HG03108 (cell line): ENCODE results near the gene CHM.
"Not testable (repeated sequence)": the region's sequence is repeated elsewhere in the genome, so short reads cannot be mapped to it uniquely, and the experiment has no call there.

Experiments used
- ATAC-seq: cut with Tn5 transposase; IDR thresholded peaks from one replicate; pipeline ENCODE4 v1.9.1; 2021; ENCODE audit warnings: moderate library complexity; ENCODE audit not compliant: unreplicated experiment

Gene CHM

GRCh38 chrX:85998954-85999353 is 48.4 kb downstream of the CHM start:
- ATAC-seq, result no peak

- no peak for ATAC-seq
These were observed 50.8 kb downstream of the CHM start for GRCh38 chrX:85996555-85996954.

DNA sequence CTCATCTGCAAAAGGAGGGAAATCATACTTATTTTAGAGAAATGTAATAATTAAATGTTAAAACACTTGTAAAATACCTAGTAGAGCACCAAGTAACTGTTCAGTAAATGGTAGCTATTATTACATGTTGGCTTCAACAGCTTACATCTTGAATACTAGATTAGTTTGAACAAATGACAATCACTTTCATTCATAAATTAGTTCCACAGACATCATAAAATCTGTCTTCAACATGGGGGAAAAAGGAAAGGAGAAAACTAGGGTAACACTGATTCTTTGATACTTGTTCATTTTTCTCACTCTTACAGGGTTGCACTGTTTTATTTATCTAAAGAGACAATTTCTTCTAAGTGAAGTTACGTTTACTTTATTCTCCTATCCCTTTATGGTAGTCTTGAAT is 51.7 kb downstream of the CHM start:
- no peak for ATAC-seq

GRCh38 chrX:85994797-85995196 is 52.6 kb downstream of the CHM start:
- no peak for ATAC-seq

DNA sequence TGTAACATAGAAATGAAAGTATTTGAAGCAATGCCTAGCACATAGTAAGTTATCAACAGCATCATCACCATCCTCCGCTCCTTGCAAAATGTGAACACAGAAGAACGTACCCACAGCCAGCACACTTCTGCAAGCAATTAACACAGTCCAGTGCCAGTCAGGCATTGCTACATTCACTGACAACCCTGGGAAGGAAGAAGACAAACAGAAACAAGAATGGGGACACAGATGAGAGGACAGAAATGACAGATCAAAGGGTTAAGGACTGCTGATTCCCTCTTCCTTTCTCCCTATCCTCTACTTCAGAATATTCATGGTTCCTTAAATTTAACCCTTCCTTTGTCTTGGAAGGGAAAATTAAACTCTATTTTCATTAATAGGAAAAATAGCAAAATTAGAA is 53.1 kb downstream of the CHM start:
- no peak for ATAC-seq

- ATAC-seq, result no peak
These were observed 53.7 kb downstream of the CHM start for GRCh38 chrX:85993539-85994197.

DNA sequence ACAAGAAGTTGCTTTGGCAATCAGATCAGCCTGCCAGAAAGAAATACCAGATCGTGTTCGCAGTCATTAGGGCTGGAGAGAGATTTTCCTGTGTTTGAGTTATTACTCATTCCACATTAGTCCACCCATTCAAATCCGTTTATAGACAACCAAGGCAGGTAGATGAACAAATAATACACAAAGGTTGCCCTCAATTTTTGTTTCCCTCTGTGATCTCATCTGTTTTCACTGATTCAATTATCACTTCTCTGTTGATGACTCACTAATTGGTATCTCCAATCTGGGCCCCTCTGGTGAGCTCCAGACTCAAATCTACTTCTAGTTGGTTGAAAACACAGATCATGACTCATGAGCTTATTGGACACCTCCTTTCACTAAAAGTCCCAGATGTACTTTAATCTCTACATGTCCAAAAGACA is 54.5 kb downstream of the CHM start:
- ATAC-seq, result no peak

GRCh38 chrX:85988353-85988752 is 59.0 kb downstream of the CHM start:
- no peak for ATAC-seq

DNA sequence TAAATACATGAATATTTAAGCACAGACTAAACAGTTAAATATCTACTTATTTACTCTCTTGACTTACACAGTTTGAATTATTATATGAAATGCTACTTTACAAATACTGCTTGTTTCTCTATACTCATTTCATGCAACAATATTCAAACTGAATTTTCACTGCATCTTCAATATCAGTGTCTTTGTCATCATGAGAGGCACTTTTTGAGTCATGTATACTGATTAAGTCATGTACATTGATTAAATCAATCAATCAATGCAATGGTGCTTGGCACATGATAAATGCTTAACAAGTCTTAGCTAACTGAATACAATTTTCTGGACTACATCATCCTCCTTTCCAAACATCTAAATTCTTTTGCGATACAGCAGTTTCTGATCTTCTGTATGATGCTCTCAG is 67.1 kb downstream of the CHM start:
- ATAC-seq, result no peak

- peak; percentile 87 for ATAC-seq
These were observed 70.1 kb downstream of the CHM start for GRCh38 chrX:85977218-85977617.

- not testable (repeated sequence) for ATAC-seq
These were observed 75.0 kb downstream of the CHM start for GRCh38 chrX:85972351-85972750.

DNA sequence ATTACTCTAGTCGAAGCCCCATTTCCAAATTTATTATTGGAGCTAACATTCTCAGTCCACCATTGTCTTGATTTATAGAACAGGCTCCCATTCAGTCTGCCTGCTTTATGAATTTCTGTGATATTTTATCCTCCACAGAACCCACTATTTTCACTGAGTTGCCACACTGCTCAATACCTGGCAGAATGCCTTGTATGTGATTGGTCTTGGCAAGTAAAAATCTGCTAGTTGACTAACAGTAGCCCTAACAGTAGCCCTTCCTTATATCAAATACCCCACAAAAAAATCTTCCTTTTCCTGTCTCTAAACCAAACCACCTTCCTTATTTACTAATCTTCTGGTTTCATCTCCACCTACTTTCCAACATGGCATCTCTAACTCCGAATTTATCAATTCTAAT is 82.6 kb downstream of the CHM start:
- no peak for ATAC-seq

DNA sequence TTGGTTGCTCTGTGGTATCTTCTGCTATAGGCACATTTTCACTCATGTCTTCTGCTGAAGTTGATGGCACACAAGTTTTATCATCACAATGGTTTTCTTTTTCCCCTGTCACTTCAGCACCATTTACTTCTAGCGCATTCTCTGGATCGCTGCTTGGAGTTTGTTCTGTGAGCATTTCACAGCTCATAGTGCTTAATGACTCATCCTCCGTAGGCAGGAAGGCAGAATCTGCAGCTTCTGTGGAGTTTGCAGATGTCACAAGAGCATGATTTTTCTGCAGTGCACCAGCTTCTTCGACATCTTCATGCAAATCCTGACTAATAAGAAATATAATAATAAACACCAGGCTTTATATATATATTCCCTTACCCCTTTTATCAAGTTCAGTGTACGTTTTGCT is 83.6 kb downstream of the CHM start:
- ATAC-seq, result no peak

GRCh38 chrX:85955510-85955909 is 91.8 kb downstream of the CHM start:
- no peak for ATAC-seq

GRCh38 chrX:85944751-85945150 is 102.6 kb downstream of the CHM start:
- not testable (repeated sequence) for ATAC-seq

- no peak for ATAC-seq
These were observed 106.1 kb downstream of the CHM start for GRCh38 chrX:85941275-85941674.

GRCh38 chrX:85939942-85940341 is 107.4 kb downstream of the CHM start:
- ATAC-seq, result not testable (repeated sequence)

DNA sequence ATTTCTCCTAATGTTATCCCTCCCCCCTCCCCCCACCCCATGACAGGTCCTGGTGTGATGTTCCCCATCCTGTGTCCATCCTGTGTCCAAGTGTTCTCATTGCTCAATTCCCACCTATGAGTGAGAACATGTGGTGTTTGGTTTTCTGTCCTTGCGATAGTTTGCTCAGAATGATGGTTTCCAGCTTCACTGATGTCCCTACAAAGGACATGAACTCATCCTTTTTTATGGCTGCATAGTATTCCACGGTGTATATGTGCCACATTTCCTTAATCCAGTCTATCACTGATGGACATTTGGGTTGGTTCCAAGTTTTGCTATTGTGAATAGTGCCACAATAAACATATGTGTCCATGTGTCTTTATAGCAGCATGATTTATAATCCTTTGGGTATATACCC is 113.0 kb downstream of the CHM start:
- not testable (repeated sequence) for ATAC-seq

DNA sequence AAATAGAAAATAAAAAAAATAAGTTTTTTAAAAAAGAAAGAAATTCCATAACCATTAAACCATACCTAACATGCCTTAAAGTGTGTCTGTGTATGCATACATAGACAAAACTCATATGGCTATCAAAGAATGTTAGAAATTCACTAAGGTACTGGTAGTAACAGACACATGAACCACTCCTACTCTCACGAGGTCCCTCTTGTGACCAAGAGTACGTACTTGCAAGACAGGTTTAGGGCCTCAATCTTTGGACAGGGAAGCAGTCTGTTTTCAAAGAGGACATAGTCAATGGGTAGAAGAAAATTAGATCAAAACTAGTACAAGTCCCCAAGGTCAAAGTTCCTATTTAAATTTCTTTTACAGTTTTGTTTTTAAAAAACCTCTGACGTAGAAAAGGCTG is 117.3 kb downstream of the CHM start:
- no peak for ATAC-seq

DNA sequence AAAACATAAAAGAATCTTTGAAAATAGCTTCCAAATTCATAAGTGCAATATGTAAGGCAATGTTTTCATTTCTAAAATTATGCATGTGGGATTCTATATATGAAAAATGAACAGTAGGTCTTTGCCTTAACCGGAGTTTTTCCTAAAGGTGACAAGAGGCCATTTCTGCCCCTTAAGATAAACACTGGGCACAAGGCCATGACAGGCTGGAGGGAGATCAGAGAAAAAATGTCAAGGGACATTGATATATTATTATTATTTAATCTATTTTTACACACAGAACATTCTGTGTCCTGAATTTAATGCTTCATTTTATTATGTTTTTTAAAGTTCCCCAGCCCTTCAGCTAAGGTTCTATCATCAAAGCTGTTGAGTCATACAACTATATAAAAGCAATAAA is 118.8 kb downstream of the CHM start:
- no peak for ATAC-seq

DNA sequence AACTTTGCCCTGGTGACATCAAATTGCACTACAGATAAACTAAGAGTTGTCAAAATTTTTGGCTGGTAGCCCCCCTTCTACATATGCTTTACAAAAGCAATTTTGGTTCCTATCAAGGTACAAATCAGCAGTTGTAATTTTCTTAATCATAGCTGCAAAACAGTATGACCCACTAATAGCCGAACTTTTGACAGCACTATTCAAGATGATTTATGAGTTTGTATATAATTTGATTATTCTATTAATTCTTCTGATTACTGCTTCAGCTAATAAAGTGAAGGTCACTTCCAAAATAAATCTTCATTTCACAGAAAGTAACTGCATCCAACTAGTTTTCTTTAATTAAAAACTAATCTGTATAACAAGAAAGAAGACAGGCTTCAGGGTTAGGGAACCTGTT is 119.6 kb downstream of the CHM start:
- no peak for ATAC-seq

DNA sequence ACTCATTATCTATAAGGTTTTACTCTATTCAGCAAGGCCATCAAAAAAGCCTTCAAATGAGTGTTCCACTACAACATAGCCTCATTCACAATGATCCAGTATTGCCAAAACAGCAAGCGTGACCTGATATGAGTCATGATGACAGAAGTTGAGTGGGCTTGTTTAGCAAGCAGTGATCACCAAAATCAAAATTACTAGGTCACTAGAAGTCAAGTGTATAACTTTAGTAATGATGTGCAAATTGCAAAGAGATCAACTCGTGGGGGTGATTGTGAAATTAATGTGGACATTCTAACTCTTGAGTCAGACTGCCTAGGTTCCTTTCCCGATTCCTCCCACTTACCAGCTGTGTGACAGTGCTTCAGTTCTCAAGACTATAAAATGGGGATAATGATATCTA is 124.5 kb downstream of the CHM start:
- ATAC-seq, result no peak

DNA sequence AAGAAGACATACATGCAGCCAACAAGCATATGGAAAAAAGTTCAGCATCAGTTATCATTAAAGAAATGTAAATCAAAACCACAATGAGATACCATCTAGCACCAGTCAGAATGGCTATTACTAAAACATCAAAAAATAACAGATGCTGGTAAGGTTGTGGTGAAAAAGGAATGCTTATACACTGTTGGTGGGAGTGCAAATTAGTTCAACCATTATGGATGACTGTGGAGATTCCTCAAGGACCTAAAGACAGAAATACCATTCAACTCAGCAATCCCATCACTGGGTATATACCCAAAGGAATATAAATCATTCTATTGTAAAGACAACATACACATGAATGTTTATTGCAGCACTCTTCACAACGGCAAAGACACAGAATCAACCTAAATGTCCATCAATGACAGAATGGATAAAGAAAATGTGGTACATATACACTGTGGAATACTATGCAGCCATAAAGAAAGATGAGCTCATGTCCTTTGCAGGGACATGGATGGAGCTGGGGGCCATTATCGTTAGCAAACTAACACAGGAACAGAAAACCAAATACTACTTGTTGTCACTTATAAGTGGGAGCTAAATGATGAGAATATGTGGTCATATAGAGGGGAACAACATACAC is 130.6 kb downstream of the CHM start:
- not testable (repeated sequence) for ATAC-seq
